B cell (primary cell): ENCODE measurements around the gene PRKN. TPM values are rescaled to one million over a fixed set of nuclear protein-coding genes. Genes with fewer than 3 reads are reported as not detected.

ENCODE experiments used
- ATAC-seq: fragments of 200-7000 bp; cut with Tn5 transposase; one replicate; pipeline ENCODE4 v1.10.0; 2021; ENCODE audit warnings: low read depth, mild to moderate bottlenecking, moderate number of reproducible peaks, moderate library complexity
- CTCF ChIA-PET: fragments of 350-600 bp; sonication (Branson Sonifier 250); formaldehyde crosslinking; loops from one replicate; lab custom pipeline; 2021; ENCODE audit warnings: antibody characterized with exemption, inconsistent platforms; lab: Charles Lee
- POLR2A ChIA-PET: fragments of 350-600 bp; sonication (Branson Sonifier 250); formaldehyde crosslinking; loops from one replicate; lab custom pipeline; 2021; ENCODE audit warnings: antibody characterized with exemption; lab: Charles Lee
- DNase-seq: peaks from one replicate; pipeline ENCODE4 v3.0.0; 2013
- H2AFZ ChIP-seq: 2 replicates; pipeline ENCODE4 v1.6.1; 2012; ENCODE audit warnings: mild to moderate bottlenecking, low read depth, low read length; ENCODE audit not compliant: insufficient read depth, poor library complexity, severe bottlenecking
- H3K27ac ChIP-seq, 2 donors: 1 replicate in 1 of 2; 2 replicates in 1 of 2; pipeline ENCODE4 v1.5.1; 2012 to 2013; ENCODE audit warnings: low read length in 2 of 2, mild to moderate bottlenecking in 2 of 2, moderate library complexity in 1 of 2
- H3K27me3 ChIP-seq, 4 experiments: fragments of 200-600 bp in 1 of 4; sonication (generic) in 1 of 4; replicated peaks in 1 of 4; 1 replicate in 2 of 4; 2 replicates in 2 of 4; pipeline versions ENCODE4 v1.6.1 to v1.7.0; 2013 to 2016; ENCODE audit warnings: low read length in 3 of 4, mild to moderate bottlenecking in 2 of 4, mixed read lengths in 1 of 4, moderate library complexity in 1 of 4; ENCODE audit not compliant: insufficient read depth in 4 of 4, control insufficient read depth in 3 of 4; ENCODE audit errors: control extremely low read depth in 1 of 4
- H3K36me3 ChIP-seq, 2 experiments: replicated peaks in 1 of 2; 1 replicate in 1 of 2; 2 replicates in 1 of 2; pipeline versions ENCODE4 v1.6.1 to v1.7.1; 2013; ENCODE audit warnings: low read length in 1 of 2; ENCODE audit not compliant: insufficient read depth in 2 of 2, control insufficient read depth in 1 of 2; ENCODE audit errors: control extremely low read depth in 1 of 2, extremely low read depth in 1 of 2
- H3K4me1 ChIP-seq, 2 donors: fragments of 200-600 bp in 1 of 2; sonication (generic) in 1 of 2; 1 replicate in 1 of 2; 2 replicates in 1 of 2; pipeline versions ENCODE4 v1.5.1 to v1.6.1; 2013 to 2017; ENCODE audit warnings: low read length in 2 of 2; ENCODE audit not compliant: control insufficient read depth in 2 of 2, insufficient read depth in 2 of 2
- H3K4me2 ChIP-seq: replicated peaks from 2 replicates; pipeline ENCODE3; 2012; ENCODE audit warnings: mild to moderate bottlenecking, low read depth, low read length; ENCODE audit not compliant: poor library complexity, severe bottlenecking
- H3K4me3 ChIP-seq, 5 experiments: fragments of 200-600 bp in 1 of 5; sonication (generic) in 1 of 5; 1 replicate in 3 of 5; 2 replicates in 2 of 5; pipeline versions ENCODE4 v1.5.1 to v1.7.0; 2011 to 2016; ENCODE audit warnings: low read length in 4 of 5, mild to moderate bottlenecking in 4 of 5, low read depth in 2 of 5, control low read depth in 1 of 5, moderate library complexity in 1 of 5; ENCODE audit not compliant: insufficient read depth in 1 of 5; ENCODE audit errors: control extremely low read depth in 1 of 5, extremely low read depth in 1 of 5
- H3K79me2 ChIP-seq: fragments of 200-600 bp; sonication (generic); one replicate; pipeline ENCODE4 v1.6.0; 2016; ENCODE audit warnings: low read length; ENCODE audit not compliant: control insufficient read depth, insufficient read depth
- H3K9ac ChIP-seq: fragments of 200-600 bp; sonication (generic); 2 replicates; pipeline ENCODE4 v1.6.1; 2017; ENCODE audit warnings: mild to moderate bottlenecking, low read length, moderate library complexity
- H3K9me3 ChIP-seq, 3 donors: one replicate each; pipeline versions ENCODE4 v1.6.1 to v1.7.1; 2013; ENCODE audit warnings: low read length in 2 of 3; ENCODE audit not compliant: control insufficient read depth in 2 of 3, insufficient read depth in 1 of 3; ENCODE audit errors: control extremely low read depth in 1 of 3
- H4K20me1 ChIP-seq: 2 replicates; pipeline ENCODE4 v1.6.0; 2012; ENCODE audit warnings: mild to moderate bottlenecking, low read length; ENCODE audit not compliant: insufficient read depth, control insufficient read depth, poor library complexity, severe bottlenecking
- H3K27ac Mint-ChIP-seq: one replicate; pipeline ENCODE4 v1.8.0; 2021; ENCODE audit warnings: mixed read lengths
- H3K27me3 Mint-ChIP-seq: one replicate; pipeline ENCODE4 v1.8.0; 2021; ENCODE audit warnings: mixed read lengths
- H3K4me1 Mint-ChIP-seq: one replicate; pipeline ENCODE4 v1.8.0; 2021; ENCODE audit warnings: mixed read lengths
- H3K4me3 Mint-ChIP-seq: one replicate; pipeline ENCODE4 v1.8.0; 2021; ENCODE audit warnings: mixed read lengths
- H3K9me3 Mint-ChIP-seq: one replicate; pipeline ENCODE4 v1.8.0; 2022; ENCODE audit warnings: mixed read lengths; ENCODE audit not compliant: insufficient read depth
- CTCF ChIP-seq: fragments of 200-600 bp; IDR thresholded peaks from one replicate; pipeline ENCODE4 v1.8.0; 2022; ENCODE audit warnings: antibody characterized with exemption, mild to moderate bottlenecking
- EZH2 ChIP-seq: IDR thresholded peaks from 2 replicates; pipeline ENCODE4 v1.6.1; 2012; ENCODE audit warnings: borderline replicate concordance, low read depth, mild to moderate bottlenecking, moderate library complexity, low read length; ENCODE audit not compliant: insufficient read depth, poor library complexity, severe bottlenecking
- WGBS: methylation state at CpG from one replicate; pipeline ENCODE4 v1.1.5; 2013; ENCODE audit warnings: missing lambda C conversion rate; ENCODE audit not compliant: insufficient coverage; 5-methylcytosine and 5-hydroxymethylcytosine counted together
- intact Hi-C: fragments of 100-400 bp; cut with micrococcal nuclease; formaldehyde crosslinking; loops from one replicate; pipeline ENCODE4 v1.10.0; 2022
- polyA plus RNA-seq: library from polyadenylated mRNA; depleted of rRNA; stranded (reverse); fragments of >200 nt; gene quantifications from 2 replicates; pipeline ENCODE4 v1.2.3, GENCODE V29; 2012
- total RNA-seq, 2 donors: library from RNA; stranded (reverse); fragments of 120-200 nt in 1 of 2; gene quantifications; 1 replicate in 1 of 2; 2 replicates in 1 of 2; pipeline versions ENCODE4 v1.2.3 to v1.2.4, GENCODE V29; 2013 to 2022

PRKN gene
- total and polyA plus RNA-seq, 2 donors (not counting 1 experiment from before 2014, with no cell fraction given) = 1.6 to 6.2 TPM

GRCh38 chr6:162200945-162201690 lies 526.4 kb downstream of the PRKN start:
- no peak overlapping the region for H3K27ac ChIP-seq
- H2AFZ ChIP-seq = no peak overlapping the region
- Mint-ChIP-seq H3K27ac (no peak overlapping the region), H3K9me3 (no peaks in the 10 kb centered on the region), H3K27me3 (no peaks in the 10 kb centered on the region), H3K4me1 (no peaks in the 10 kb centered on the region), H3K4me3 (no peak overlapping the region)
- no peaks in the 10 kb centered on the region for H3K79me2 ChIP-seq
- H3K36me3 ChIP-seq = no peaks in the 10 kb centered on the region
- H4K20me1 ChIP-seq = no peaks in the 10 kb centered on the region
- H3K4me3 ChIP-seq = no peak overlapping the region
- DNase-seq = no peak
- ChIA-PET POLR2A (no interaction called here), CTCF (no interaction called here)
- H3K4me2 ChIP-seq = no peak overlapping the region
- no peaks in the 10 kb centered on the region for H3K4me1 ChIP-seq
- H3K9ac ChIP-seq = no peak overlapping the region
- TF ChIP-seq CTCF (no peak), EZH2 (no peak)
- 98% methylated on average over 4 of the region's 9 CpGs for WGBS
- ATAC-seq = no peak
- no peaks in the 10 kb centered on the region for H3K27me3 ChIP-seq
- no peaks in the 10 kb centered on the region for H3K9me3 ChIP-seq
- intact Hi-C loops = no loop called here

- TF ChIP-seq CTCF = no peak
- no peaks in the 10 kb centered on the region for H3K36me3 ChIP-seq
- H3K4me3 ChIP-seq = no peak overlapping the region
- DNase-seq (no peak), ATAC-seq (no peak)
- no peak overlapping the region for H2AFZ ChIP-seq
- H3K4me1 ChIP-seq = no peaks in the 10 kb centered on the region
- Mint-ChIP-seq H3K4me1 (no peaks in the 10 kb centered on the region), H3K4me3 (no peak overlapping the region), H3K27ac (no peak overlapping the region), H3K27me3 (no peaks in the 10 kb centered on the region), H3K9me3 (no peaks in the 10 kb centered on the region)
- H3K27me3 ChIP-seq = no peaks in the 10 kb centered on the region
- no peaks in the 10 kb centered on the region for H3K79me2 ChIP-seq
- ChIA-PET POLR2A (no interaction called here), CTCF (no interaction called here)
- no peaks in the 10 kb centered on the region for H3K9me3 ChIP-seq
- WGBS = 98% methylated on average over 6 of the region's 9 CpGs
- no peaks in the 10 kb centered on the region for H4K20me1 ChIP-seq
- H3K27ac ChIP-seq = no peak overlapping the region
- no peak overlapping the region for H3K9ac ChIP-seq
- intact Hi-C loops = no loop called here
- no peak overlapping the region for H3K4me2 ChIP-seq
Observed at GRCh38 chr6:162200041-162200440, 527.5 kb downstream of the PRKN start.
